Breast epithelium (tissue), 4 donors: Measurements from ENCODE around the gene NGFR. TPM values are rescaled to one million over a fixed set of nuclear protein-coding genes. Genes with fewer than 3 reads are reported as not detected.
A peak's percentile ranks its signal among the peaks of the same experiment; 100 is the strongest.

Experiments used
- DNase-seq, 2 donors: peaks; one replicate each; pipeline ENCODE4 v3.0.0-alpha.2; 2019; ENCODE audit warnings: low spot score in 2 of 2
- H3K27ac ChIP-seq, 2 donors: fragments of 200-600 bp; sonication (generic) in 1 of 2; one replicate each; pipeline ENCODE4 v1.5.1; 2016 to 2019; ENCODE audit warnings: mild to moderate bottlenecking in 1 of 2
- H3K27me3 ChIP-seq, 2 donors: fragments of 200-600 bp; sonication (generic) in 1 of 2; one replicate each; pipeline versions ENCODE4 v1.5.1 to v1.6.0; 2017 to 2019; ENCODE audit warnings: control low read depth in 1 of 2, mild to moderate bottlenecking in 1 of 2
- H3K36me3 ChIP-seq: fragments of 200-600 bp; one replicate; pipeline ENCODE4 v1.5.1; 2019
- H3K4me1 ChIP-seq, 2 donors: fragments of 200-600 bp; sonication (generic); one replicate each; pipeline ENCODE4 v1.5.1; 2016 to 2019; ENCODE audit warnings: control low read depth in 1 of 2
- H3K4me3 ChIP-seq, 3 donors: fragments of 200-600 bp; sonication (generic); 1 replicate in 2 of 3; 2 replicates in 1 of 3; pipeline ENCODE4 v1.5.1; 2016 to 2019; ENCODE audit warnings: mild to moderate bottlenecking in 3 of 3, moderate library complexity in 2 of 3
- H3K9me3 ChIP-seq, 2 donors: fragments of 200-600 bp; sonication (generic) in 1 of 2; one replicate each; pipeline ENCODE4 v1.5.1; 2016 to 2019; ENCODE audit warnings: control low read depth in 1 of 2
- CTCF ChIP-seq, 3 donors: fragments of 450-650 bp; IDR thresholded peaks; one replicate each; pipeline ENCODE4 v1.5.1; 2016 to 2017; ENCODE audit warnings: antibody characterized with exemption in 3 of 3, mild to moderate bottlenecking in 3 of 3, moderate library complexity in 3 of 3
- POLR2A ChIP-seq: fragments of 450-650 bp; IDR thresholded peaks from one replicate; pipeline ENCODE4 v1.6.1; 2016; ENCODE audit warnings: antibody characterized with exemption, mild to moderate bottlenecking, moderate library complexity
- POLR2AphosphoS5 ChIP-seq, 3 donors: sonication (generic); formaldehyde crosslinking; IDR thresholded peaks; one replicate each; pipeline ENCODE4 v1.6.1; 2017; ENCODE audit warnings: antibody characterized with exemption in 3 of 3
- intact Hi-C: fragments of 100-400 bp; cut with DNase I; formaldehyde crosslinking; loops from one replicate; pipeline ENCODE4 v1.15.1; 2023; ENCODE audit warnings: low total_unique reads
- total RNA-seq, 3 donors: library from RNA; depleted of rRNA; stranded (reverse); fragments of >200 nt; gene quantifications; one replicate each; pipeline ENCODE4 v1.1.0, GENCODE V29; 2016

The NGFR gene
- total RNA-seq, 3 donors from 2014 or later, result 3.4 to 27.8 (median 17.7) TPM

GRCh38 chr17:49469831-49470810, 25.0 kb upstream of the NGFR start:
- no peak for TF ChIP-seq CTCF (IDR thresholded peaks at IDR 0.05)
- H3K9me3 ChIP-seq, result no peaks in the 10 kb centered on the region
- no peaks in the 10 kb centered on the region for H3K4me1 ChIP-seq
- H3K4me3 ChIP-seq, result peak overlapping the region in 1 of 3 donors; percentile 31
- DNase-seq, result no peak
- peaks cover 0 to 31% of the 10 kb centered on the region in 2 donors for H3K27me3 ChIP-seq
- intact Hi-C loops, result no loop called here
- no peak overlapping the region for H3K27ac ChIP-seq
- no peaks in the 10 kb centered on the region for H3K36me3 ChIP-seq

- no peaks in the 10 kb centered on the region for H3K9me3 ChIP-seq
- H3K4me3 ChIP-seq, result no peak overlapping the region
- DNase-seq, result no peak
- intact Hi-C loops, result no loop called here
- H3K4me1 ChIP-seq, result no peaks in the 10 kb centered on the region
- H3K27me3 ChIP-seq, result peaks cover 0 to 31% of the 10 kb centered on the region in 2 donors
- H3K36me3 ChIP-seq, result no peaks in the 10 kb centered on the region
- TF ChIP-seq CTCF (IDR thresholded peaks at IDR 0.05) (no peak), POLR2AphosphoS5 (IDR thresholded peaks at IDR 0.05) (no peak), POLR2A (no peak)
- H3K27ac ChIP-seq, result no peak overlapping the region
Measured at GRCh38 chr17:49471089-49471683, 23.9 kb upstream of the NGFR start.

GRCh38 chr17:49471769-49472168, 23.3 kb upstream of the NGFR start:
- no peak for DNase-seq
- Histone ChIP-seq H3K4me1 (no peaks in the 10 kb centered on the region), H3K9me3 (no peaks in the 10 kb centered on the region), H3K4me3 (no peak overlapping the region), H3K27ac (no peak overlapping the region), H3K36me3 (no peaks in the 10 kb centered on the region), H3K27me3 (peaks cover 0 to 31% of the 10 kb centered on the region in 2 donors)
- TF ChIP-seq POLR2AphosphoS5 (IDR thresholded peaks at IDR 0.05) (no peak), POLR2A (no peak), CTCF (IDR thresholded peaks at IDR 0.05) (no peak)
- intact Hi-C loops, result no loop called here

GRCh38 chr17:49472527-49472926, 22.6 kb upstream of the NGFR start:
- peaks cover 0 to 33% of the 10 kb centered on the region in 2 donors for H3K27me3 ChIP-seq
- H3K36me3 ChIP-seq, result no peaks in the 10 kb centered on the region
- H3K9me3 ChIP-seq, result no peaks in the 10 kb centered on the region
- H3K4me1 ChIP-seq, result no peaks in the 10 kb centered on the region
- H3K27ac ChIP-seq, result no peak overlapping the region
- no peak overlapping the region for H3K4me3 ChIP-seq
- no peak for DNase-seq
- TF ChIP-seq POLR2A, result no peak
- no peak for TF ChIP-seq POLR2AphosphoS5 (IDR thresholded peaks at IDR 0.05)
- TF ChIP-seq CTCF (IDR thresholded peaks at IDR 0.05), result no peak
- intact Hi-C loops, result no loop called here
